NCI-H2107 treated with DMSO at 0.1 percent for 48 hours (cell line): ENCODE results near the gene PPP1R27.

ENCODE experiments used
- DNase-seq: peaks from one replicate; lab custom pipeline; 2025; ENCODE audit not compliant: unreplicated experiment; lab: John Stamatoyannopoulos, UW

PPP1R27 gene

DNA sequence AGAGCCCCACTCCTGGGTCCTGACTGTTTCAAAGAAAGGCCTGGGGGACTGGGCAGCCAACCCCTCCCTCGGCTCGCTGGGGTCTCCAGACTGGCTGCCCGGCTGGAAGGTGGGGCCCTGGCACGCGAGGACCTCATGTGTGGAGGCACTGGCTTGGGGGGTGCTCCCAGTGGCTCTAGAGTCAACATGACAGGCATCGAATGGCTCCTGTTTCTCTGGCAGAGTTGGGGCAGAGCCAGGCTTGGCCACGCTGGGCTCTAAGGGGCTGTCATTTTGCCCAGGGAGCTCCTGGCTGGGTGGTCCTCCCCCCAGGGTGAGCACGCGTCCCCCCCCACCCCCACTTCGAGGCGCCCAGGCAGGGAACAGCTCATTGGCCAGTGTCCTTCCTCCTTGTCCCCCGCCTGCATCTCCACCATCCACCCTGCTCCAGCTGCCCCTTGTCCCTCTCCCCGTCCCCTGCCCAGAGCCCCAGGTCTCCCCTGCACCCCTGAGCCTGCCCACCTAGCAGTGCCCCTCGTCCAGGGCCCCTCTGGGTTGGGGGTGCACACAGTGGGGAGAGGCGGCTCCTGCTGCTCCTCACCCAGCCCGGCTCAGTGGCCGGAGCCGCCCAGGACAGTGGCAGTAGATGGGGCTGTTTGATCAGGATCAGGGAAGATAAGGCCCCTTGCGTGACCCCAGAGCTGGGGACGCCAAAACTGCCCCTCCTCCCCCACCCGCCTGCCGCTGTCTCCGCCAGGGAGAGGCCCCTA lies 28.2 kb downstream of the PPP1R27 start:
- DNase-seq = no peak

- no peak for DNase-seq
These were observed 29.0 kb downstream of the PPP1R27 start for GRCh38 chr17:81805707-81806460.

DNA sequence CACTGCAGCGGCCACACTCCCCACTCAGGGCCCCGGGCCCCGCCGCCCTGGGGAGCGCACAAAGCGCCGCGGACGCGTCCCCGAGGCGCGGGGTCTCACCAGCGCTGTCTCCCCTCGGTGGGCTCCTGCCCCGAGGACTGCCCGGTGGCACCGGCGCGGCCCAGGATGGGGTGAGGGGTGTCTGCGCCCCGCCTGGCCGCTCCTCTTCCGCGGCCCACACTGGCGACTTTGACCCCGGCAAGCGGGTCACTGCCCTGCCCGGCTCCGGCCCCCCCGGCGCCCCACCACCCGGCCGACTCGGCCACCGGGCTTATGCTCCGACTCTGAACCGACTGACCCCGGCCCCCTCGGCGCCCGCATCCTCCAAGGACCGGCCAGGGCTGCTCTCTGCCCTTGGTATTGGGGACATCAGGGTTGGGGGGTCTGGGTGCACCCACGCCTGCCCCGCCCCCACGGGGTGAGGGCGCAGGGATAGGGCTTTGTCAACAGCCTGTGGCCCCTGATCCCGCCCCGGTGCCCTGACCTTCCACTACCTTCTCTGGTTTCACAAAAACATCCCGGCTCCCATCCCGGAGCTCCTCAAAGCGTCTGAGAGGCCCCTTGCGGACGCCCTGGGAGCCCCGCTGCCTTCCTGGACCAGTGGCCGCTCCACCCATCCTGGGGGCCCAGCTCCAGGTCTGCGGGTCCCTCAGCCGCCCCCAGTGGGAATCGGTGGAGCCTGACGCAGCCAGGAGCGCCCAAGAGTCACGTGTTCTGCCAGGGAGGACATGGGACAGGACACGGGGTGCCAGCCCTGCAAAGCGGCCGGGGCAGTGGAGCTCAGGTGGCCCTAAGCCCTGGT lies 30.1 kb downstream of the PPP1R27 start:
- DNase-seq = no peak

- DNase-seq = no peak
These were observed 30.9 kb downstream of the PPP1R27 start, which contains the start of gene GCGR for GRCh38 chr17:81803728-81804558. Gene GCGR, plus strand, starts transcription at chr17:81804150. Its CDS starts 4,869 bp downstream, at chr17:81809019.

DNA sequence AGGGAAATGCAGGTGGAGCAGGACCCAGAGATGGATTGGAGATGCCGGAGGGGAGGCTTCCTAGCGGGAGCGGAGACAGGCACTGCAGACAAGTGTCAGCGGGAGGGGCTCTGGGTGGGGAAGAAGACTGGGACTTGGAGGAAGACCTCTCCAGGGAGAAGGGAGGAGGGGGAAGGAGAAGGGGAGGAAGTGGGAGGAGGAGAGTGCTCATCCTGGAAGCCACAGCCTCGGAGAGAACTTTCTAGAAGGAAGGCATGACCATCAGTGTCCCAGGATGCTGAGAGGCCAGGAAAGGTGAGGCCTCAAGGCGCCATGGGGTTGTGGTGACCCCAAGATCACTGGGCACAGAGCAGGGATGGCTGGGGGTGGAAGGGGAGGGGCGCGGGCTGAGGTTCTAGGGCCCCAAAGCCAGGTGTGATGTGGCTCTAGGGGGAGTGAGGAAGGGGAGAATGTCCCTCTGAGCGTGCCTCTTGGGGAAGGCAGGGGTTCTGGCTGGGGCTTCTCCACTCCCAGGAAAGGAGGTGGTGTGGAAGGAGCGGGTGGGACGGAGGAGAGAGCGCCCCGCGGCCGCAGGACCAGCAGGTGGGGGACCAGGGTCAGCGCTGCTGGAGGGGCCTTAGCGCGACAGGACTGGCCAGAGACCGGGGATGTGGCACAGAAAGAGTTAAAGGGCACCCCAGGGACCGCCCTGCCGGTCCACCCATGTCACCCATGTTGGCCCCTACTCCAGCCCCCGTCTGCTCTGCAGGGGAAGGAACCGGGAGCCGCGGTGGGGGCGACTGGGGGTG lies 31.8 kb downstream of the PPP1R27 start:
- no peak for DNase-seq

- no peak for DNase-seq
These were observed 32.6 kb downstream of the PPP1R27 start for GRCh38 chr17:81802048-81802758.

- no peak for DNase-seq
These were observed 33.5 kb downstream of the PPP1R27 start for GRCh38 chr17:81801327-81801726.

DNA sequence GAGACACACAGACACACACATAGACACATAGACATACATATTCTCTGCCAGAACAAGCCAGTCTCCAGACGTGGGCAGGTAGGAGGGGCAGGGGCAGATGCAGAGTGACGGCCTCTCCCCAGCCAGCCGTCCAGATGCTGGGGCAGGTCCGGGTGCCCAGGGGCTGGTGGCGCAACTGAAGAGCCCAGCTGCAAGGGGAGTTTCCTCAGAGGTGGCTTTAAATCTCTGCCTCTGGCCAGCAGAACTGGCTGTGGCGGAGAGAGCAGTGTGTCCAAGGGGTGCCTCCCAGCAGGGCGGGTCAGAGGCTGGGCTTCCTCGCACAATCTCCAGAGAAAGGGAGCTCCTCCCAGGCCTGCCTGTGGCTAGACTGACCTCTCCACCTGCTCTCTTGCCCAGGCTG lies 40.3 kb downstream of the PPP1R27 start:
- DNase-seq = no peak

GRCh38 chr17:81794074-81794476 lies 40.8 kb downstream of the PPP1R27 start:
- DNase-seq = no peak

DNA sequence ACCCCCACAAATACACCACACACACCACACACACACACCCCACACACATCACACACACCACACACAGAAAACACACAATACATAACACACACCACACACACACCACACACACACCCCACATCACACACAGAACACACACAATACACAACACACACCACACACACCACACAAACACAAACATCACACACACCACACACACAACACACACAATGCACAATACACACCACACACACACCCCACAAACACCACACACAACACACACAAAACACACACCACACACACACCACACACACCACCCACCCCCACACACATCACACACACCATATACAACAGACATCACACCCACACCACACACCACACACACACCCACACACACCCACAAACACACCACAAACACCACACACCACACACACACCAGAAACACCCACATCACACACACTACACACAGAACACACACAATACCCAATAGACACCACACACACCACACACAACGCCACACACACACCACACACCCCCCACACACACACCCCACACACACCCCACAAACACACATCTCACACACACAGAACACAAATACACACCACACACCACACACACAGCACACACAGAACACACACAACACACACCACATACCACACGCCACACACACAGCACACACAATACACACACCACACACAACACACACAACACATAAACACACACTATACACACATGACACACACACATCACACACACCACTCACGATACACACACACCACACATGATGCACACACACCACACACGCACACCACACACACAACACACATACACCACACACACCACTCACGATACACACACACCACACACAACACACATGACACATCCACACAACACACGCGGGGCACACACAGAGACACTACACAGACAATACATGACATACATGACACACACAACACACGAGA lies 41.9 kb downstream of the PPP1R27 start:
- no peak for DNase-seq
